ENCODE results near the gene FAM131A.

GRCh38 chr3:184381261-184382224 lies 44.1 kb downstream of the FAM131A start:
- TF ChIP-seq CTCF (IDR thresholded peaks at IDR 0.05) = no peak
- TF ChIP-seq POLR2A (IDR thresholded peaks at IDR 0.05) = no peak
